NCI-H146 (cell line): ENCODE measurements around the gene LBX2.
A peak's percentile ranks its signal among the peaks of the same experiment; 100 is the strongest.

Experiments used
- DNase-seq: peaks from one replicate; lab custom pipeline; 2025; lab: John Stamatoyannopoulos, UW

Gene LBX2

GRCh38 chr2:74457129-74457548, 42.3 kb downstream of the LBX2 start:
- no peak for DNase-seq

GRCh38 chr2:74454654-74455511, 44.5 kb downstream of the LBX2 start, which contains the start of gene INO80B:
Gene INO80B (plus strand): TSS chr2:74455087. CDS start chr2:74455117, 30 bp downstream.
- DNase-seq, result peak; percentile 95

GRCh38 chr2:74450570-74451190, 48.7 kb downstream of the LBX2 start:
- no peak for DNase-seq

- DNase-seq, result no peak
Measured at GRCh38 chr2:74448771-74449170, 50.6 kb downstream of the LBX2 start.
